PC-9 (cell line): ENCODE data around the gene SLC5A9. TPM values are rescaled to one million over a fixed set of nuclear protein-coding genes. Genes with fewer than 3 reads are reported as not detected.

ENCODE experiments used
- BruUV-seq: library from RNA; stranded (reverse); fragments of 400-500 nt; replicated peaks from 2 replicates; lab custom pipeline; 2021; lab: Mats Ljungman, UMichigan
- CTCF ChIA-PET: fragments of 300-600 bp; sonication (Branson Sonifier 250); formaldehyde crosslinking; loops from one replicate; lab custom pipeline; 2022; ENCODE audit warnings: antibody characterized with exemption; lab: Charles Lee
- POLR2A ChIA-PET: fragments of 300-600 bp; sonication (Branson Sonifier 250); formaldehyde crosslinking; loops from one replicate; lab custom pipeline; 2022; ENCODE audit warnings: antibody characterized with exemption; ENCODE audit not compliant: unreplicated experiment; lab: Charles Lee
- DNase-seq, 2 experiments: peaks; one replicate each; pipeline versions ENCODE4 v3.0.0 to v3.0.0-alpha.2; 2015 to 2022; ENCODE audit warnings: mixed read lengths in 1 of 2
- H2AFZ ChIP-seq: fragments of 200-600 bp; sonication (generic); 2 replicates; pipeline ENCODE4 v1.8.1; 2017; ENCODE audit warnings: antibody characterized with exemption
- H3F3A ChIP-seq: fragments of 200-600 bp; sonication (generic); 2 replicates; pipeline ENCODE4 v1.8.1; 2017; ENCODE audit warnings: antibody characterized with exemption, mild to moderate bottlenecking, low read depth; ENCODE audit not compliant: insufficient read depth
- H3K27ac ChIP-seq: fragments of 200-600 bp; sonication (generic); 2 replicates; pipeline ENCODE4 v1.6.1; 2016; ENCODE audit warnings: mixed run types
- H3K27me3 ChIP-seq: fragments of 200-600 bp; sonication (generic); 2 replicates; pipeline ENCODE4 v1.6.1; 2016; ENCODE audit warnings: low read depth, mixed run types; ENCODE audit not compliant: insufficient read depth
- H3K36me3 ChIP-seq: fragments of 200-600 bp; sonication (generic); 2 replicates; pipeline ENCODE4 v1.6.1; 2016; ENCODE audit warnings: low read depth, mixed run types
- H3K4me1 ChIP-seq: fragments of 200-600 bp; sonication (generic); replicated peaks from 2 replicates; pipeline ENCODE4 v1.6.1; 2016; ENCODE audit warnings: mixed run types; ENCODE audit not compliant: insufficient read depth
- H3K4me2 ChIP-seq: fragments of 200-600 bp; sonication (generic); 2 replicates; pipeline ENCODE4 v1.6.1; 2017; ENCODE audit warnings: mixed run types
- H3K4me3 ChIP-seq: fragments of 200-600 bp; sonication (generic); 2 replicates; pipeline ENCODE4 v1.6.1; 2016; ENCODE audit warnings: mixed run types
- H3K79me2 ChIP-seq: fragments of 200-600 bp; sonication (generic); 2 replicates; pipeline ENCODE4 v1.6.1; 2017; ENCODE audit warnings: low read depth, mixed run types
- H3K9me2 ChIP-seq: fragments of 200-600 bp; sonication (generic); 2 replicates; pipeline ENCODE4 v1.8.1; 2017; ENCODE audit warnings: mild to moderate bottlenecking; ENCODE audit not compliant: insufficient read depth
- H3K9me3 ChIP-seq: fragments of 200-600 bp; sonication (generic); 2 replicates; pipeline ENCODE4 v1.8.1; 2016; ENCODE audit warnings: low read depth; ENCODE audit not compliant: insufficient read depth
- H4K20me1 ChIP-seq: fragments of 200-600 bp; sonication (generic); 2 replicates; pipeline ENCODE4 v1.8.1; 2017; ENCODE audit not compliant: insufficient read depth
- EZH2 ChIP-seq: fragments of 200-600 bp; sonication (generic); IDR thresholded peaks from 2 replicates; pipeline ENCODE4 v1.8.0; 2017; ENCODE audit warnings: antibody characterized with exemption, low read depth
- intact Hi-C: fragments of 100-400 bp; cut with micrococcal nuclease; formaldehyde crosslinking; loops from one replicate; pipeline ENCODE4 v1.10.0; 2022; ENCODE audit not compliant: unreplicated experiment
- total RNA-seq: library from RNA; stranded (reverse); gene quantifications from 2 replicates; pipeline ENCODE4 v1.2.3, GENCODE V29; 2021
- TF ChIP-seq, protein P1 (sequence below): fragments of 200-600 bp; sonication (generic); conservative IDR thresholded peaks from 2 replicates; pipeline ENCODE4 v1.6.1; 2017; ENCODE audit warnings: mixed run types, antibody characterized with exemption, mild to moderate bottlenecking, moderate library complexity

SLC5A9 gene
- total RNA-seq, 1 experiment from 2014 or later: not detected

DNA sequence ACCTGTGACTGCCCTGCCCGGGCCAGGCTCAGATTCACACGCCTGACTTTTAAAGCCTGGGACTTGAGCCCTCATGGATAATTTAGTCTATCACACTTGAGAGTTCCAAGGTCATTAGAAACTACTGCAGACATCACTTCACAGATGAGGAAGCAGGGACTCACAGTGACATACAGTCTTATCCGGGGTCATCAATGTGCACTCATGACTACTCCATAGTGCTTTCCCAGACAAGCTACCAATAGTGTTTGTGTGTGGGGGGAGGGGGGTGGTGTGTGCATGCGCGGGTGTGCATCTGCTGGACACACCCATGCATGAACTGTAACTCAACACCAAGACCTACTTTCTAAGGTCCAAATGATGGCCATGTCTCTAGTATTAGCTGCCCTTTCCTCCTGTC, 16.1 kb upstream of the SLC5A9 start:
- no peak for DNase-seq
- Histone ChIP-seq H3K9me3 (no peaks in the 10 kb centered on the region), H3K4me3 (no peak overlapping the region), H4K20me1 (no peaks in the 10 kb centered on the region; the same call in 1 of the 2 replicates), H3K36me3 (no peaks in the 10 kb centered on the region), H3K79me2 (no peaks in the 10 kb centered on the region), H3K27me3 (peaks cover 6% of the 10 kb centered on the region; the same call in 1 of the 2 replicates), H2AFZ (no peak overlapping the region), H3K4me1 (no peaks in the 10 kb centered on the region), H3F3A (no peaks in the 10 kb centered on the region), H3K4me2 (no peak overlapping the region), H3K9me2 (no peaks in the 10 kb centered on the region), H3K27ac (no peak overlapping the region)
- CTCF ChIA-PET: no interaction called here
- POLR2A ChIA-PET: no interaction called here
- TF ChIP-seq EZH2: no peak
- TF ChIP-seq, protein P1, sequence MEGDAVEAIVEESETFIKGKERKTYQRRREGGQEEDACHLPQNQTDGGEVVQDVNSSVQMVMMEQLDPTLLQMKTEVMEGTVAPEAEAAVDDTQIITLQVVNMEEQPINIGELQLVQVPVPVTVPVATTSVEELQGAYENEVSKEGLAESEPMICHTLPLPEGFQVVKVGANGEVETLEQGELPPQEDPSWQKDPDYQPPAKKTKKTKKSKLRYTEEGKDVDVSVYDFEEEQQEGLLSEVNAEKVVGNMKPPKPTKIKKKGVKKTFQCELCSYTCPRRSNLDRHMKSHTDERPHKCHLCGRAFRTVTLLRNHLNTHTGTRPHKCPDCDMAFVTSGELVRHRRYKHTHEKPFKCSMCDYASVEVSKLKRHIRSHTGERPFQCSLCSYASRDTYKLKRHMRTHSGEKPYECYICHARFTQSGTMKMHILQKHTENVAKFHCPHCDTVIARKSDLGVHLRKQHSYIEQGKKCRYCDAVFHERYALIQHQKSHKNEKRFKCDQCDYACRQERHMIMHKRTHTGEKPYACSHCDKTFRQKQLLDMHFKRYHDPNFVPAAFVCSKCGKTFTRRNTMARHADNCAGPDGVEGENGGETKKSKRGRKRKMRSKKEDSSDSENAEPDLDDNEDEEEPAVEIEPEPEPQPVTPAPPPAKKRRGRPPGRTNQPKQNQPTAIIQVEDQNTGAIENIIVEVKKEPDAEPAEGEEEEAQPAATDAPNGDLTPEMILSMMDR: no peak
- BruUV-seq: no TSS peak
- intact Hi-C loops: no loop called here

DNA sequence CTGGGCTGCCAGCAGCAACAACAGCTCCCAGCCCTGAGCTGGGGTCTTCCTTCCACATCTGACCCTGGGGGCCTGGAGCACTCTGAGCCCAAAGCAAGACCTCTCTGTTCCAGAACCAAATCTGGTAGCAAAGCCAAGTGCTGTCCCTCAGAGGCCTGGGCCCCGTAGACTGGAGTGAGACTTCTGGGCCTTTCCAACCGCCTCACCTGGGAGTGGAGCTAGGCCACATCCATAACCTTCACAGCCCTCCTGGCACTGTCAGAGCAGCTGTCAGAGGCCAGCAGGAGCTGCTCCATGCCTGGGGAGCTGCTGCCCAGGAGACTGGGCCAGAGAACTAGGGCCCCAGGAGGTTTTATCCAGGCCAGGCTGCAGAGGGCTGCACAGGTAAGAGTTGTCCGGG, 15.4 kb upstream of the SLC5A9 start:
- H3K79me2 ChIP-seq: no peaks in the 10 kb centered on the region
- no TSS peak for BruUV-seq
- H3K27ac ChIP-seq: no peak overlapping the region
- TF ChIP-seq, protein P1: no peak
- no peak for TF ChIP-seq EZH2
- H3F3A ChIP-seq: no peaks in the 10 kb centered on the region
- H3K4me3 ChIP-seq: no peak overlapping the region
- no peaks in the 10 kb centered on the region for H3K9me2 ChIP-seq
- no peak overlapping the region for H3K4me2 ChIP-seq
- ChIA-PET POLR2A (no interaction called here), CTCF (no interaction called here)
- no peaks in the 10 kb centered on the region for H3K36me3 ChIP-seq
- H3K9me3 ChIP-seq: no peaks in the 10 kb centered on the region
- no peak for DNase-seq
- peaks cover 11% of the 10 kb centered on the region; the same call in 1 of the 2 replicates for H3K27me3 ChIP-seq
- H4K20me1 ChIP-seq: no peaks in the 10 kb centered on the region
- H2AFZ ChIP-seq: no peak overlapping the region
- intact Hi-C loops: no loop called here
- no peaks in the 10 kb centered on the region for H3K4me1 ChIP-seq

DNA sequence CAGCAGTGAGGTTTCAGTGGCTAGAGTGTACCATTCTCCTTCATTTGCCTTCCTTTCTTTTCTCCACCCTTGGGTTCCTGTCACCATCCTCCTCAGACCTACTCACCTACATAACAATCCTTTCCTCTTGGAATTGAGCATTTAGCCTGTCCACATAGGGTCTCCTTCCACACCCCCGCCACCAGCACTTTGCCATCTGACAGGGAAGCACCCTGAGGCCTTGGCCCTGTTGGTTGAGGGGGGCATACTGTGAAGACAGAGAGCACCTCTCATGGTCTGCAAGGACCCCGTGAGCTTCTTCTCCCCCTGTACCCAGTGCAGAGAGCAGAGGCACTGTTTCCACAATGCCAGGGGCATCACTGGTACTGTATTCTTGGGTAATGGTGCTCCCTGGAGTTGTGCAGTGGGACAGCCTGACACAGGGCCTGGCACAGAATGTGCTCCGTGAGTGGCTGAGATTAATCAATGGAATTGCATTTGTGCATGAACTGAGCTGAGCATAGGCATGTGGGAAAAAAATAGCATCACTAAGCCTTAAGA, 14.9 kb upstream of the SLC5A9 start:
- H4K20me1 ChIP-seq: no peaks in the 10 kb centered on the region
- no peaks in the 10 kb centered on the region for H3K79me2 ChIP-seq
- H3K4me3 ChIP-seq: no peak overlapping the region
- no peak overlapping the region for H3K27ac ChIP-seq
- H3K4me2 ChIP-seq: no peak overlapping the region
- no TSS peak for BruUV-seq
- H3K9me3 ChIP-seq: no peaks in the 10 kb centered on the region
- ChIA-PET POLR2A (no interaction called here), CTCF (no interaction called here)
- H3K4me1 ChIP-seq: no peaks in the 10 kb centered on the region
- no peaks in the 10 kb centered on the region for H3K36me3 ChIP-seq
- no peak for DNase-seq
- intact Hi-C loops: no loop called here
- H3F3A ChIP-seq: no peaks in the 10 kb centered on the region
- TF ChIP-seq, protein P1: no peak
- TF ChIP-seq EZH2: no peak
- H3K27me3 ChIP-seq: peaks cover 15% of the 10 kb centered on the region
- no peaks in the 10 kb centered on the region for H3K9me2 ChIP-seq
- H2AFZ ChIP-seq: no peak overlapping the region
